DND-41 (cell line): ENCODE measurements around the gene P2RX4.

Experiments used
- ATAC-seq: fragments of 200-7000 bp; cut with Tn5 transposase; 3 replicates; pipeline ENCODE4 v1.9.1; 2021; ENCODE audit warnings: low read depth; ENCODE audit not compliant: insufficient read depth
- DNase-seq: peaks from one replicate; pipeline ENCODE4 v3.0.0-alpha.2; 2020
- H2AFZ ChIP-seq: 2 replicates; pipeline ENCODE4 v1.6.0; 2012; ENCODE audit warnings: low read depth, low read length
- H3K27ac ChIP-seq: 2 replicates; pipeline ENCODE4 v1.5.1; 2012; ENCODE audit warnings: low read length, inconsistent platforms
- H3K27me3 ChIP-seq: fragments of 200-600 bp; sonication (generic); 2 replicates; pipeline ENCODE4 v1.6.0; 2012; ENCODE audit warnings: low read length, mild to moderate bottlenecking, inconsistent platforms; ENCODE audit not compliant: insufficient read depth, poor library complexity
- H3K36me3 ChIP-seq: 2 replicates; pipeline ENCODE4 v1.5.1; 2012; ENCODE audit warnings: low read length, inconsistent platforms; ENCODE audit not compliant: insufficient read depth
- H3K4me1 ChIP-seq: 2 replicates; pipeline ENCODE4 v1.5.1; 2012; ENCODE audit warnings: mild to moderate bottlenecking, low read length; ENCODE audit not compliant: insufficient read depth
- H3K4me2 ChIP-seq: 2 replicates; pipeline ENCODE4 v1.6.0; 2012; ENCODE audit warnings: mild to moderate bottlenecking, moderate library complexity, low read length, inconsistent platforms; ENCODE audit not compliant: insufficient read depth
- H3K4me3 ChIP-seq, 2 experiments: fragments of 200-600 bp in 1 of 2; shearing (Covaris generic) in 1 of 2; 2 replicates each; pipeline ENCODE4 v1.5.1; 2012 to 2016; ENCODE audit warnings: inconsistent platforms in 2 of 2, low read length in 2 of 2, mild to moderate bottlenecking in 2 of 2, low read depth in 1 of 2, moderate library complexity in 1 of 2
- H3K79me2 ChIP-seq: 2 replicates; pipeline ENCODE4 v1.6.0; 2012; ENCODE audit warnings: low read length, inconsistent platforms; ENCODE audit not compliant: insufficient read depth
- H3K9ac ChIP-seq: 2 replicates; pipeline ENCODE4 v1.6.0; 2012; ENCODE audit warnings: low read depth, mild to moderate bottlenecking, inconsistent platforms, low read length, moderate library complexity
- H3K9me3 ChIP-seq: 2 replicates; pipeline ENCODE4 v1.5.1; 2012; ENCODE audit warnings: low read length, moderate library complexity, mild to moderate bottlenecking, inconsistent platforms; ENCODE audit not compliant: insufficient read depth, severe bottlenecking
- H4K20me1 ChIP-seq: 2 replicates; pipeline ENCODE4 v1.6.0; 2012; ENCODE audit warnings: low read length; ENCODE audit not compliant: insufficient read depth
- CTCF ChIP-seq: IDR thresholded peaks from 2 replicates; pipeline ENCODE4 v1.5.1; 2012; ENCODE audit warnings: borderline replicate concordance, low read length, moderate library complexity, mild to moderate bottlenecking; ENCODE audit not compliant: poor library complexity, severe bottlenecking; ENCODE audit errors: extremely low read depth
- EZH2 ChIP-seq: IDR thresholded peaks from 3 replicates; pipeline ENCODE4 v1.6.1; 2012; ENCODE audit warnings: borderline replicate concordance, low read depth, mild to moderate bottlenecking, moderate library complexity, low read length, inconsistent platforms; ENCODE audit not compliant: severe bottlenecking

Gene P2RX4

DNA sequence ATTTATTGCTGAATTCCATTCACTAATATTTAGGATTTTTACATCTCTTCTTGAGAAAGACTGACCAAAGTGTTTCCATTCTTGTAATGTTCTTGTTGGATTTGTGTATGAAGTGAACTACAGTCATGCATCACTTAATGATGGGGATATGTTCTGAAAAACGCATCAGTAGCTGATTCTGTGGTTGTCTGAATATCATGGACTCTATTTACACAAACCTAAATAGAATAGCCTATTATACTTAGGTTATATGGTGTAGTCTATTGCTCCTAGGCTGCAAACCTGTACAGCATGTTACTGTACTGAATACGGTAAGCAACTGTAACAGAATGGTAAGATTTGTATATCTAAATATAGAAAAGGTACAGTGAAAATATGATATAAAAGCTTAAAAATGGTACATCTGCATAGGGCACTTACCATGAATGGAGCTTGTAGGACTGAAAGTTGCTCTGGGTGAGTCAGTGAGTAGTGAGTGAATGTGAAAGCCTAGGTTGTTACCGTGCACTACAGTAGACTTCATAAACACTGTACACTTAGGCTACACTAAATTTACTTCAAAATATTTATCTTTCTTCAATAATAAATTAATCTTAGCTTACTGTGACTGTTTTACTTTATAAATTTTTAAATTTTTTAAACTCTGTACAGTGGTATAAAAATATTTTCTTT lies 27.6 kb upstream of the P2RX4 start:
- DNase-seq (no peak), ATAC-seq (no peak)
- H3K4me1 ChIP-seq: no peaks in the 10 kb centered on the region
- H3K9ac ChIP-seq: no peak overlapping the region
- peaks cover 4% of the 10 kb centered on the region for H3K9me3 ChIP-seq
- no peaks in the 10 kb centered on the region for H3K27me3 ChIP-seq
- no peak for TF ChIP-seq EZH2
- no peak for TF ChIP-seq CTCF
- no peak overlapping the region for H3K4me3 ChIP-seq
- H3K27ac ChIP-seq: no peak overlapping the region
- no peaks in the 10 kb centered on the region for H3K79me2 ChIP-seq
- H3K4me2 ChIP-seq: no peak overlapping the region
- no peaks in the 10 kb centered on the region for H3K36me3 ChIP-seq
- H4K20me1 ChIP-seq: no peaks in the 10 kb centered on the region
- no peak overlapping the region for H2AFZ ChIP-seq

DNA sequence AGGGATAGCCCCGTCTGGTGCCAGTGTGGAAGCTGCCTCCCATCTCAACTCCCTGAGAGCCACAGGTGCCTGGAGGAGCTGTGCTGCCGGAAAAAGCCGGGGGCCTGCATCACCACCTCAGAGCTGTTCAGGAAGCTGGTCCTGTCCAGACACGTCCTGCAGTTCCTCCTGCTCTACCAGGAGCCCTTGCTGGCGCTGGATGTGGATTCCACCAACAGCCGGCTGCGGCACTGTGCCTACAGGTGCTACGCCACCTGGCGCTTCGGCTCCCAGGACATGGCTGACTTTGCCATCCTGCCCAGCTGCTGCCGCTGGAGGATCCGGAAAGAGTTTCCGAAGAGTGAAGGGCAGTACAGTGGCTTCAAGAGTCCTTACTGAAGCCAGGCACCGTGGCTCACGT lies 25.5 kb upstream of the P2RX4 start:
- H3K9ac ChIP-seq: no peak overlapping the region
- no peaks in the 10 kb centered on the region for H3K4me1 ChIP-seq
- no peak overlapping the region for H2AFZ ChIP-seq
- H3K4me3 ChIP-seq: no peak overlapping the region
- TF ChIP-seq EZH2: no peak
- no peak for TF ChIP-seq CTCF
- no peaks in the 10 kb centered on the region for H3K36me3 ChIP-seq
- no peaks in the 10 kb centered on the region for H4K20me1 ChIP-seq
- no peak overlapping the region for H3K4me2 ChIP-seq
- ATAC-seq (no peak), DNase-seq (no peak)
- H3K9me3 ChIP-seq: peaks cover 4% of the 10 kb centered on the region
- no peak overlapping the region for H3K27ac ChIP-seq
- H3K79me2 ChIP-seq: no peaks in the 10 kb centered on the region
- no peaks in the 10 kb centered on the region for H3K27me3 ChIP-seq

- no peaks in the 10 kb centered on the region for H4K20me1 ChIP-seq
- no peak overlapping the region for H3K4me2 ChIP-seq
- no peak overlapping the region for H3K4me3 ChIP-seq
- H3K27ac ChIP-seq: no peak overlapping the region
- DNase-seq (no peak), ATAC-seq (no peak)
- no peaks in the 10 kb centered on the region for H3K4me1 ChIP-seq
- H2AFZ ChIP-seq: no peak overlapping the region
- H3K27me3 ChIP-seq: no peaks in the 10 kb centered on the region
- H3K36me3 ChIP-seq: no peaks in the 10 kb centered on the region
- peaks cover 4% of the 10 kb centered on the region for H3K9me3 ChIP-seq
- no peaks in the 10 kb centered on the region for H3K79me2 ChIP-seq
- no peak overlapping the region for H3K9ac ChIP-seq
- TF ChIP-seq EZH2: no peak
- no peak for TF ChIP-seq CTCF
Observed at GRCh38 chr12:121184984-121185889, 24.7 kb upstream of the P2RX4 start.
